Measurements from ENCODE around the gene CYFIP2. TPM values are rescaled to one million over a fixed set of nuclear protein-coding genes. Genes with fewer than 3 reads are reported as not detected.

CYFIP2 gene
- polyA plus RNA-seq, 1 experiment: 4.4 TPM

GRCh38 chr5:157259699-157260098, 6.2 kb upstream of the CYFIP2 start:
- CTCF ChIA-PET: no interaction called here
- Histone ChIP-seq H3K27me3 (ENCODE audit: control insufficient read depth, insufficient read depth, low read length) (peaks cover 16% of the 10 kb centered on the region), H3K36me3 (ENCODE audit: control insufficient read depth, insufficient read depth, low read length) (no peaks in the 10 kb centered on the region), H3K4me3 (ENCODE audit: low read depth, low read length) (no peak overlapping the region)
- no peak for DNase-seq (ENCODE audit: low read depth)
- TF ChIP-seq CTCF (IDR thresholded peaks at IDR 0.05; ENCODE audit: insufficient read depth, low read depth, low read length): no peak
- POLR2A ChIA-PET: no interaction called here

GRCh38 chr5:157263496-157264090, 2.3 kb upstream of the CYFIP2 start:
- POLR2A ChIA-PET: no interaction called here
- TF ChIP-seq CTCF (IDR thresholded peaks at IDR 0.05; ENCODE audit: insufficient read depth, low read depth, low read length): no peak
- no peaks in the 10 kb centered on the region for H3K36me3 ChIP-seq (ENCODE audit: control insufficient read depth, insufficient read depth, low read length)
- H3K4me3 ChIP-seq (ENCODE audit: low read depth, low read length): no peak overlapping the region
- no peak for DNase-seq (ENCODE audit: low read depth)
- H3K27me3 ChIP-seq (ENCODE audit: control insufficient read depth, insufficient read depth, low read length): peaks cover 12% of the 10 kb centered on the region
- CTCF ChIA-PET: interaction anchor here (3.3 kb wide), 1 partner anchor 10 kb away, joined by 25 read pairs; no protein-coding TSS in a partner anchor

- no peak for TF ChIP-seq CTCF (IDR thresholded peaks at IDR 0.05; ENCODE audit: insufficient read depth, low read depth, low read length)
- Histone ChIP-seq H3K4me3 (ENCODE audit: low read depth, low read length) (peak overlapping the region; percentile 63), H3K27me3 (ENCODE audit: control insufficient read depth, insufficient read depth, low read length) (peaks cover 8% of the 10 kb centered on the region), H3K36me3 (ENCODE audit: control insufficient read depth, insufficient read depth, low read length) (no peaks in the 10 kb centered on the region)
- POLR2A ChIA-PET: no interaction called here
- CTCF ChIA-PET: interaction anchor here (0.6 to 2.0 kb wide), 3 partner anchors 13 to 58 kb away, joined by 3 to 9 read pairs (median 6); no protein-coding TSS in a partner anchor
- no peak for DNase-seq (ENCODE audit: low read depth)
Observed at GRCh38 chr5:157266286-157267007, 524 bp downstream of the CYFIP2 start.

GRCh38 chr5:157267025-157267424, 1.1 kb downstream of the CYFIP2 start:
- Histone ChIP-seq H3K36me3 (ENCODE audit: control insufficient read depth, insufficient read depth, low read length) (no peaks in the 10 kb centered on the region), H3K27me3 (ENCODE audit: control insufficient read depth, insufficient read depth, low read length) (peaks cover 6% of the 10 kb centered on the region), H3K4me3 (ENCODE audit: low read depth, low read length) (no peak overlapping the region)
- ChIA-PET CTCF (interaction anchor here (1.7 to 2.0 kb wide), 2 partner anchors 13 to 58 kb away, joined by 6 to 9 read pairs; no protein-coding TSS in a partner anchor), POLR2A (no interaction called here)
- DNase-seq (ENCODE audit: low read depth): no peak
- no peak for TF ChIP-seq CTCF (IDR thresholded peaks at IDR 0.05; ENCODE audit: insufficient read depth, low read depth, low read length)

GRCh38 chr5:157267761-157268480, 2.0 kb downstream of the CYFIP2 start:
- no peak for TF ChIP-seq CTCF (IDR thresholded peaks at IDR 0.05; ENCODE audit: insufficient read depth, low read depth, low read length)
- no peak for DNase-seq (ENCODE audit: low read depth)
- H3K36me3 ChIP-seq (ENCODE audit: control insufficient read depth, insufficient read depth, low read length): no peaks in the 10 kb centered on the region
- ChIA-PET CTCF (interaction anchor here (1.7 kb wide), 2 partner anchors 14 to 57 kb away, joined by 6 to 10 read pairs; no protein-coding TSS in a partner anchor), POLR2A (no interaction called here)
- no peak overlapping the region for H3K4me3 ChIP-seq (ENCODE audit: low read depth, low read length)
- peaks cover 6% of the 10 kb centered on the region for H3K27me3 ChIP-seq (ENCODE audit: control insufficient read depth, insufficient read depth, low read length)
